ENCODE measurements around the gene MTCL1. TPM values are rescaled to one million over a fixed set of nuclear protein-coding genes. Genes with fewer than 3 reads are reported as not detected.

Gene MTCL1
- total RNA-seq, 1 experiment from 2014 or later: 22.7 TPM

- Histone ChIP-seq H3K9ac (ENCODE audit: low read length) (no peak overlapping the region), H3K36me3 (ENCODE audit: control insufficient read depth in 1 of 2, insufficient read depth in 2 of 2, low read length in 2 of 2) (no peaks in the 10 kb centered on the region), H3K79me2 (ENCODE audit: insufficient read depth, low read length) (no peaks in the 10 kb centered on the region), H2AFZ (ENCODE audit: low read depth, low read length, poor library complexity, severe bottlenecking) (no peak overlapping the region), H3K9me2 (ENCODE audit: insufficient read depth) (no peaks in the 10 kb centered on the region), H3K4me3 (replicated peaks in 1 of 2; ENCODE audit: low read depth in 1 of 2, low read length in 2 of 2) (no peak overlapping the region), H3K27ac (ENCODE audit: low read depth, low read length) (no peak overlapping the region), H4K20me1 (ENCODE audit: insufficient read depth) (no peaks in the 10 kb centered on the region), H3K9me3 (ENCODE audit: control insufficient read depth in 1 of 2, insufficient read depth in 1 of 2, low read depth in 1 of 2, low read length in 2 of 2) (no peaks in the 10 kb centered on the region), H3K4me2 (ENCODE audit: low read length) (no peak overlapping the region), H3K4me1 (ENCODE audit: control insufficient read depth in 1 of 2, insufficient read depth in 2 of 2, low read length in 2 of 2) (no peaks in the 10 kb centered on the region; a peak in 1 of 4 replicates), H3K27me3 (ENCODE audit: insufficient read depth, low read length) (no peaks in the 10 kb centered on the region)
- TF ChIP-seq SRF (IDR thresholded peaks at IDR 0.05; ENCODE audit: low read depth) (no peak), EZH2 (IDR thresholded peaks at IDR 0.05) (no peak), RAD21 (IDR thresholded peaks at IDR 0.05; ENCODE audit: low read depth) (no peak), SP1 (IDR thresholded peaks at IDR 0.05; ENCODE audit: low read depth) (no peak), EZH2phosphoT487 (IDR thresholded peaks at IDR 0.05; ENCODE audit: borderline replicate concordance) (no peak)
- TF ChIP-seq, protein P1, sequence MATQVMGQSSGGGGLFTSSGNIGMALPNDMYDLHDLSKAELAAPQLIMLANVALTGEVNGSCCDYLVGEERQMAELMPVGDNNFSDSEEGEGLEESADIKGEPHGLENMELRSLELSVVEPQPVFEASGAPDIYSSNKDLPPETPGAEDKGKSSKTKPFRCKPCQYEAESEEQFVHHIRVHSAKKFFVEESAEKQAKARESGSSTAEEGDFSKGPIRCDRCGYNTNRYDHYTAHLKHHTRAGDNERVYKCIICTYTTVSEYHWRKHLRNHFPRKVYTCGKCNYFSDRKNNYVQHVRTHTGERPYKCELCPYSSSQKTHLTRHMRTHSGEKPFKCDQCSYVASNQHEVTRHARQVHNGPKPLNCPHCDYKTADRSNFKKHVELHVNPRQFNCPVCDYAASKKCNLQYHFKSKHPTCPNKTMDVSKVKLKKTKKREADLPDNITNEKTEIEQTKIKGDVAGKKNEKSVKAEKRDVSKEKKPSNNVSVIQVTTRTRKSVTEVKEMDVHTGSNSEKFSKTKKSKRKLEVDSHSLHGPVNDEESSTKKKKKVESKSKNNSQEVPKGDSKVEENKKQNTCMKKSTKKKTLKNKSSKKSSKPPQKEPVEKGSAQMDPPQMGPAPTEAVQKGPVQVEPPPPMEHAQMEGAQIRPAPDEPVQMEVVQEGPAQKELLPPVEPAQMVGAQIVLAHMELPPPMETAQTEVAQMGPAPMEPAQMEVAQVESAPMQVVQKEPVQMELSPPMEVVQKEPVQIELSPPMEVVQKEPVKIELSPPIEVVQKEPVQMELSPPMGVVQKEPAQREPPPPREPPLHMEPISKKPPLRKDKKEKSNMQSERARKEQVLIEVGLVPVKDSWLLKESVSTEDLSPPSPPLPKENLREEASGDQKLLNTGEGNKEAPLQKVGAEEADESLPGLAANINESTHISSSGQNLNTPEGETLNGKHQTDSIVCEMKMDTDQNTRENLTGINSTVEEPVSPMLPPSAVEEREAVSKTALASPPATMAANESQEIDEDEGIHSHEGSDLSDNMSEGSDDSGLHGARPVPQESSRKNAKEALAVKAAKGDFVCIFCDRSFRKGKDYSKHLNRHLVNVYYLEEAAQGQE (IDR thresholded peaks at IDR 0.05; ENCODE audit: low read depth): no peak
- BruUV-seq (replicated peaks): no TSS peak
- intact Hi-C loops (cut with micrococcal nuclease): no loop called here
- CTCF ChIA-PET: no interaction called here
- ATAC-seq (no peak), DNase-seq (ENCODE audit: low read depth, low spot score) (no peak)
- POLR2A ChIA-PET: no interaction called here
- RAD21 ChIA-PET (ENCODE audit: low non-redundant PET in 1 of 2, low total read pairs in 2 of 2, uncharacterized antibody in 2 of 2, unreplicated experiment in 2 of 2): no interaction called here
Measured at GRCh38 chr18:8771930-8772329, 66.6 kb downstream of the MTCL1 start.

- Histone ChIP-seq H3K27ac (ENCODE audit: low read depth, low read length) (no peak overlapping the region), H3K9me3 (ENCODE audit: control insufficient read depth in 1 of 2, insufficient read depth in 1 of 2, low read depth in 1 of 2, low read length in 2 of 2) (no peaks in the 10 kb centered on the region), H3K9ac (ENCODE audit: low read length) (no peak overlapping the region), H3K79me2 (ENCODE audit: insufficient read depth, low read length) (no peaks in the 10 kb centered on the region), H3K4me1 (ENCODE audit: control insufficient read depth in 1 of 2, insufficient read depth in 2 of 2, low read length in 2 of 2) (no peaks in the 10 kb centered on the region), H3K36me3 (ENCODE audit: control insufficient read depth in 1 of 2, insufficient read depth in 2 of 2, low read length in 2 of 2) (no peaks in the 10 kb centered on the region), H3K4me2 (ENCODE audit: low read length) (no peak overlapping the region), H3K9me2 (ENCODE audit: insufficient read depth) (no peaks in the 10 kb centered on the region), H2AFZ (ENCODE audit: low read depth, low read length, poor library complexity, severe bottlenecking) (no peak overlapping the region), H4K20me1 (ENCODE audit: insufficient read depth) (no peaks in the 10 kb centered on the region), H3K27me3 (ENCODE audit: insufficient read depth, low read length) (no peaks in the 10 kb centered on the region), H3K4me3 (replicated peaks in 1 of 2; ENCODE audit: low read depth in 1 of 2, low read length in 2 of 2) (no peak overlapping the region)
- ChIA-PET POLR2A (no interaction called here), RAD21 (ENCODE audit: low non-redundant PET in 1 of 2, low total read pairs in 2 of 2, uncharacterized antibody in 2 of 2, unreplicated experiment in 2 of 2) (no interaction called here), CTCF (no interaction called here)
- DNase-seq (ENCODE audit: low read depth, low spot score) (no peak), ATAC-seq (no peak)
- intact Hi-C loops (cut with micrococcal nuclease): no loop called here
- TF ChIP-seq SRF (IDR thresholded peaks at IDR 0.05; ENCODE audit: low read depth): no peak
- TF ChIP-seq EZH2 (IDR thresholded peaks at IDR 0.05): no peak
- TF ChIP-seq, protein P2, sequence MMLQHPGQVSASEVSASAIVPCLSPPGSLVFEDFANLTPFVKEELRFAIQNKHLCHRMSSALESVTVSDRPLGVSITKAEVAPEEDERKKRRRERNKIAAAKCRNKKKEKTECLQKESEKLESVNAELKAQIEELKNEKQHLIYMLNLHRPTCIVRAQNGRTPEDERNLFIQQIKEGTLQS (IDR thresholded peaks at IDR 0.05): no peak
- no peak for TF ChIP-seq SIN3A (IDR thresholded peaks at IDR 0.05; ENCODE audit: low read depth)
- no peak for TF ChIP-seq ELF1 (IDR thresholded peaks at IDR 0.05; ENCODE audit: borderline replicate concordance, low read depth)
- TF ChIP-seq SP1 (IDR thresholded peaks at IDR 0.05; ENCODE audit: low read depth): no peak
- no peak for TF ChIP-seq JUND (IDR thresholded peaks at IDR 0.05)
- TF ChIP-seq POLR2A (IDR thresholded peaks at IDR 0.05; ENCODE audit: borderline replicate concordance, extremely low read depth, insufficient read depth, insufficient read length): no peak
- TF ChIP-seq, protein P3, sequence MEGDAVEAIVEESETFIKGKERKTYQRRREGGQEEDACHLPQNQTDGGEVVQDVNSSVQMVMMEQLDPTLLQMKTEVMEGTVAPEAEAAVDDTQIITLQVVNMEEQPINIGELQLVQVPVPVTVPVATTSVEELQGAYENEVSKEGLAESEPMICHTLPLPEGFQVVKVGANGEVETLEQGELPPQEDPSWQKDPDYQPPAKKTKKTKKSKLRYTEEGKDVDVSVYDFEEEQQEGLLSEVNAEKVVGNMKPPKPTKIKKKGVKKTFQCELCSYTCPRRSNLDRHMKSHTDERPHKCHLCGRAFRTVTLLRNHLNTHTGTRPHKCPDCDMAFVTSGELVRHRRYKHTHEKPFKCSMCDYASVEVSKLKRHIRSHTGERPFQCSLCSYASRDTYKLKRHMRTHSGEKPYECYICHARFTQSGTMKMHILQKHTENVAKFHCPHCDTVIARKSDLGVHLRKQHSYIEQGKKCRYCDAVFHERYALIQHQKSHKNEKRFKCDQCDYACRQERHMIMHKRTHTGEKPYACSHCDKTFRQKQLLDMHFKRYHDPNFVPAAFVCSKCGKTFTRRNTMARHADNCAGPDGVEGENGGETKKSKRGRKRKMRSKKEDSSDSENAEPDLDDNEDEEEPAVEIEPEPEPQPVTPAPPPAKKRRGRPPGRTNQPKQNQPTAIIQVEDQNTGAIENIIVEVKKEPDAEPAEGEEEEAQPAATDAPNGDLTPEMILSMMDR (IDR thresholded peaks at IDR 0.05 in 2 of 3, conservative IDR thresholded peaks at IDR 0.05 in 1 of 3; ENCODE audit: borderline replicate concordance in 1 of 3, insufficient read depth in 1 of 3, low read depth in 2 of 3, low read length in 2 of 3): no peak
- no peak for TF ChIP-seq ZNF274 (IDR thresholded peaks at IDR 0.05; ENCODE audit: low read depth, low read length)
- no peak for TF ChIP-seq CEBPB (IDR thresholded peaks at IDR 0.05; ENCODE audit: low read depth)
- no peak for TF ChIP-seq ZFX (IDR thresholded peaks at IDR 0.05)
- TF ChIP-seq CBX3 (IDR thresholded peaks at IDR 0.05; ENCODE audit: low read depth): no peak
- TF ChIP-seq YY1 (IDR thresholded peaks at IDR 0.05; ENCODE audit: extremely low read depth, insufficient replicate concordance, low read depth, low read length): no peak
- no peak for TF ChIP-seq POLR2AphosphoS5 (IDR thresholded peaks at IDR 0.05; ENCODE audit: low read depth, low read length)
- BruUV-seq (replicated peaks): no TSS peak
Measured at GRCh38 chr18:8773980-8774379, 68.6 kb downstream of the MTCL1 start.

Measured in HCT116 (cell line).